ENCODE results near the gene IL1RL1.
"Not testable (repeated sequence)": the region's sequence is repeated elsewhere in the genome, so short reads cannot be mapped to it uniquely, and the experiment has no call there.

The IL1RL1 gene

GRCh38 chr2:102294802-102295489 is 16.4 kb upstream of the IL1RL1 start:
- no peak for DNase-seq

GRCh38 chr2:102295566-102295965 is 15.8 kb upstream of the IL1RL1 start:
- DNase-seq = no peak

- no peak for DNase-seq
Observed at GRCh38 chr2:102296449-102296848, 14.9 kb upstream of the IL1RL1 start.

- no peak for DNase-seq
Observed at GRCh38 chr2:102297891-102298290, 13.5 kb upstream of the IL1RL1 start.

GRCh38 chr2:102301867-102302362 is 9.4 kb upstream of the IL1RL1 start:
- peak; percentile 43 for DNase-seq

GRCh38 chr2:102302458-102302857 is 8.9 kb upstream of the IL1RL1 start:
- DNase-seq = no peak

GRCh38 chr2:102303589-102303988 is 7.8 kb upstream of the IL1RL1 start:
- DNase-seq = no peak

- no peak for DNase-seq
Observed at GRCh38 chr2:102304268-102304667, 7.1 kb upstream of the IL1RL1 start.

GRCh38 chr2:102304711-102305611 is 6.4 kb upstream of the IL1RL1 start:
- no peak for DNase-seq

GRCh38 chr2:102306125-102306524 is 5.2 kb upstream of the IL1RL1 start:
- no peak for DNase-seq

GRCh38 chr2:102313025-102313424 is 1.7 kb downstream of the IL1RL1 start:
- no peak for DNase-seq

- DNase-seq = no peak
Observed at GRCh38 chr2:102313471-102313870, 2.1 kb downstream of the IL1RL1 start.

GRCh38 chr2:102313950-102314349 is 2.6 kb downstream of the IL1RL1 start:
- DNase-seq = no peak

- no peak for DNase-seq
Observed at GRCh38 chr2:102315921-102316320, 4.6 kb downstream of the IL1RL1 start.

GRCh38 chr2:102317715-102318114 is 6.4 kb downstream of the IL1RL1 start:
- no peak for DNase-seq

GRCh38 chr2:102318437-102318836 is 7.1 kb downstream of the IL1RL1 start:
- DNase-seq = no peak

- DNase-seq = no peak
Observed at GRCh38 chr2:102321941-102322719, 10.8 kb downstream of the IL1RL1 start.

GRCh38 chr2:102324914-102325313 is 13.6 kb downstream of the IL1RL1 start:
- DNase-seq = not testable (repeated sequence)

GRCh38 chr2:102331311-102331980 is 20.1 kb downstream of the IL1RL1 start:
- no peak for DNase-seq

- DNase-seq = no peak
Observed at GRCh38 chr2:102334486-102334885, 23.1 kb downstream of the IL1RL1 start.

- no peak for DNase-seq
Observed at GRCh38 chr2:102335871-102336366, 24.6 kb downstream of the IL1RL1 start.

- no peak for DNase-seq
Observed at GRCh38 chr2:102336502-102336945, 25.2 kb downstream of the IL1RL1 start.
